PC-9 (cell line): ENCODE measurements around the gene C1QTNF7.

Experiments
- CTCF ChIP-seq: fragments of 200-600 bp; sonication (generic); conservative IDR thresholded peaks from 2 replicates; pipeline ENCODE4 v1.6.1; 2017; ENCODE audit warnings: mixed run types, antibody characterized with exemption, mild to moderate bottlenecking, moderate library complexity
- EZH2 ChIP-seq: fragments of 200-600 bp; sonication (generic); IDR thresholded peaks from 2 replicates; pipeline ENCODE4 v1.8.0; 2017; ENCODE audit warnings: antibody characterized with exemption, low read depth

- TF ChIP-seq CTCF (no peak), EZH2 (no peak)
Measured at GRCh38 chr4:15418956-15419355, 8.9 kb upstream of the C1QTNF7 start.
